Measurements from ENCODE around the gene KDELR1.

KDELR1 gene

GRCh38 chr19:48348737-48349136 lies 42.6 kb downstream of the KDELR1 start:
- H3K4me3 ChIP-seq (ENCODE audit: low read depth, low read length), result no peak overlapping the region
- DNase-seq (ENCODE audit: low read depth, low spot score), result no peak
- TF ChIP-seq, protein P1, sequence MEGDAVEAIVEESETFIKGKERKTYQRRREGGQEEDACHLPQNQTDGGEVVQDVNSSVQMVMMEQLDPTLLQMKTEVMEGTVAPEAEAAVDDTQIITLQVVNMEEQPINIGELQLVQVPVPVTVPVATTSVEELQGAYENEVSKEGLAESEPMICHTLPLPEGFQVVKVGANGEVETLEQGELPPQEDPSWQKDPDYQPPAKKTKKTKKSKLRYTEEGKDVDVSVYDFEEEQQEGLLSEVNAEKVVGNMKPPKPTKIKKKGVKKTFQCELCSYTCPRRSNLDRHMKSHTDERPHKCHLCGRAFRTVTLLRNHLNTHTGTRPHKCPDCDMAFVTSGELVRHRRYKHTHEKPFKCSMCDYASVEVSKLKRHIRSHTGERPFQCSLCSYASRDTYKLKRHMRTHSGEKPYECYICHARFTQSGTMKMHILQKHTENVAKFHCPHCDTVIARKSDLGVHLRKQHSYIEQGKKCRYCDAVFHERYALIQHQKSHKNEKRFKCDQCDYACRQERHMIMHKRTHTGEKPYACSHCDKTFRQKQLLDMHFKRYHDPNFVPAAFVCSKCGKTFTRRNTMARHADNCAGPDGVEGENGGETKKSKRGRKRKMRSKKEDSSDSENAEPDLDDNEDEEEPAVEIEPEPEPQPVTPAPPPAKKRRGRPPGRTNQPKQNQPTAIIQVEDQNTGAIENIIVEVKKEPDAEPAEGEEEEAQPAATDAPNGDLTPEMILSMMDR (IDR thresholded peaks at IDR 0.05; ENCODE audit: low read depth, low read length), result no peak
- in situ Hi-C loops (cut with HindIII; ENCODE audit: low sequenced_read_pairs), result no loop called here

- DNase-seq (ENCODE audit: low read depth, low spot score), result no peak
- TF ChIP-seq, protein P1 (IDR thresholded peaks at IDR 0.05; ENCODE audit: low read depth, low read length), result no peak
- in situ Hi-C loops (cut with HindIII; ENCODE audit: low sequenced_read_pairs), result no loop called here
- H3K4me3 ChIP-seq (ENCODE audit: low read depth, low read length), result no peak overlapping the region
Observed at GRCh38 chr19:48348045-48348444, 43.3 kb downstream of the KDELR1 start.

DNA sequence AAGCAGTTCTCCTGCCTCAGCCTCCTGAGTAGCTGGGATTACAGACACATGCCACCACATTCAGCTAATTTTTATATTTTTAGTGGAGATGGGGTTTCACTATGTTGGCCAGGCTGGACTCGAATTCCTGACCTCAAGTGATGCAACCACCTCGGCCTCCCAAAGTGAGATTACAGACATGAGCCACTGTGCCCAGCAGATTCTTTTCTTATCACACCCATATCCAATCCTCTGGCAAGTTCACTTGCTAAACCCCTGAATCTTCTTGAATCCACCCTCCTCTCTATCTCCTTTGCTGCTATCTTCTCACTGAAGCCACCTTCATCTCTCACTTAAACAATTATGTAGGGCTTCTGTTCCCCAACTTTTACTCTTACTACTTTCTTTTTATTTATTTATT lies 45.2 kb downstream of the KDELR1 start:
- in situ Hi-C loops (cut with HindIII; ENCODE audit: low sequenced_read_pairs), result no loop called here
- no peak for DNase-seq (ENCODE audit: low read depth, low spot score)
- no peak overlapping the region for H3K4me3 ChIP-seq (ENCODE audit: low read depth, low read length)
- TF ChIP-seq, protein P1 (IDR thresholded peaks at IDR 0.05; ENCODE audit: low read depth, low read length), result no peak

DNA sequence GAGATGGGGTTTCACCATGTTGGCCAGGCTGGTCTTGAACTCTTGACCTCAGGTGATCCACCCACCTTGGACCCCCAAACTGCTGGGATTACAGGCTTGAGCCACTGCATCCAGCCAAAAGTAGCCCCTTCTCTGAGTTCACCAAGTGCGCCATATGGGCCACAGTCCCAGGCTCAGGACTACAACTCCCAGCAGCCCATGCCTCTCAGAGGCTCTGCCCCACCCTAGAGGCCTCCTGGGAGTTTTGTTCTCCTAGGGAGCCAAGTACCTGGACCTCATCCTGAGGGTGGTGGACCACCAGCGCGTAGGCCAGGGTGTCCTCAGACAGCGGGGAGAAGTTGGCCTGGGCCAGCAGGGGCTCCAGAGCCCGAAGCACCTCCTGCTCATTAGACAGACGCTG lies 46.5 kb downstream of the KDELR1 start:
- in situ Hi-C loops (cut with HindIII; ENCODE audit: low sequenced_read_pairs), result no loop called here
- H3K4me3 ChIP-seq (ENCODE audit: low read depth, low read length), result no peak overlapping the region
- DNase-seq (ENCODE audit: low read depth, low spot score), result no peak
- TF ChIP-seq, protein P1 (IDR thresholded peaks at IDR 0.05; ENCODE audit: low read depth, low read length), result no peak

GRCh38 chr19:48342841-48343540 lies 48.4 kb downstream of the KDELR1 start:
- DNase-seq (ENCODE audit: low read depth, low spot score), result peak; percentile 32
- in situ Hi-C loops (cut with HindIII; ENCODE audit: low sequenced_read_pairs), result no loop called here
- TF ChIP-seq, protein P1 (IDR thresholded peaks at IDR 0.05; ENCODE audit: low read depth, low read length), result no peak
- H3K4me3 ChIP-seq (ENCODE audit: low read depth, low read length), result no peak overlapping the region

- no peak overlapping the region for H3K4me3 ChIP-seq (ENCODE audit: low read depth, low read length)
- DNase-seq (ENCODE audit: low read depth, low spot score), result no peak
- in situ Hi-C loops (cut with HindIII; ENCODE audit: low sequenced_read_pairs), result no loop called here
- TF ChIP-seq, protein P1 (IDR thresholded peaks at IDR 0.05; ENCODE audit: low read depth, low read length), result no peak
Observed at GRCh38 chr19:48342414-48342738, 49.0 kb downstream of the KDELR1 start.

All from astrocyte of the spinal cord (primary cell).